Measurements from ENCODE around the gene AOAH. TPM values are rescaled to one million over a fixed set of nuclear protein-coding genes. Genes with fewer than 3 reads are reported as not detected.
"Not testable (repeated sequence)": the region's sequence is repeated elsewhere in the genome, so short reads cannot be mapped to it uniquely, and the experiment has no call there.

The AOAH gene
- total and polyA plus RNA-seq, 5 donors: 1.1 to 6.0 (median 4.4) TPM

DNA sequence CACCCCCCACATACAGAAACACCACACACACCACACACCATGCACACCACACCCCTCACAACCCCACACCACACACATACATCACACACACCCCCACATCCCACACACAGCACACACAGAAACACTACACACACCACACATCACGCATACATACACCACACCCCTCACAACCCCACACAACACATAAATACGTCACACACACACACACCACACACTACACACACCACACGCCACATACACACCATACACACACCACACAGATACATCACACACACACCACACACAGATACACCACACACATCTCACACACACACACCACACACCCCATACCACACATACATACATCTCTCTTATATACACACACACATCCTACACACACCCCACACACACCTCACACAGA is 208.4 kb downstream of the AOAH start:
- no peaks in the 10 kb centered on the region for H3K9me3 ChIP-seq (ENCODE audit: control insufficient read depth, low read length)
- no peak for DNase-seq
- H3K27me3 ChIP-seq (ENCODE audit: control insufficient read depth, insufficient read depth): no peaks in the 10 kb centered on the region
- no peaks in the 10 kb centered on the region for H3K4me1 ChIP-seq (ENCODE audit: control insufficient read depth, insufficient read depth, low read length)
- intact Hi-C loops (cut with DNase I): no loop called here
- H3K4me3 ChIP-seq (ENCODE audit: low read length): no peak overlapping the region
- no peak overlapping the region for H3K27ac ChIP-seq (ENCODE audit: low read length)
- WGBS: 94% methylated on average over 3 of the region's 3 CpGs
- no peak for ATAC-seq

DNA sequence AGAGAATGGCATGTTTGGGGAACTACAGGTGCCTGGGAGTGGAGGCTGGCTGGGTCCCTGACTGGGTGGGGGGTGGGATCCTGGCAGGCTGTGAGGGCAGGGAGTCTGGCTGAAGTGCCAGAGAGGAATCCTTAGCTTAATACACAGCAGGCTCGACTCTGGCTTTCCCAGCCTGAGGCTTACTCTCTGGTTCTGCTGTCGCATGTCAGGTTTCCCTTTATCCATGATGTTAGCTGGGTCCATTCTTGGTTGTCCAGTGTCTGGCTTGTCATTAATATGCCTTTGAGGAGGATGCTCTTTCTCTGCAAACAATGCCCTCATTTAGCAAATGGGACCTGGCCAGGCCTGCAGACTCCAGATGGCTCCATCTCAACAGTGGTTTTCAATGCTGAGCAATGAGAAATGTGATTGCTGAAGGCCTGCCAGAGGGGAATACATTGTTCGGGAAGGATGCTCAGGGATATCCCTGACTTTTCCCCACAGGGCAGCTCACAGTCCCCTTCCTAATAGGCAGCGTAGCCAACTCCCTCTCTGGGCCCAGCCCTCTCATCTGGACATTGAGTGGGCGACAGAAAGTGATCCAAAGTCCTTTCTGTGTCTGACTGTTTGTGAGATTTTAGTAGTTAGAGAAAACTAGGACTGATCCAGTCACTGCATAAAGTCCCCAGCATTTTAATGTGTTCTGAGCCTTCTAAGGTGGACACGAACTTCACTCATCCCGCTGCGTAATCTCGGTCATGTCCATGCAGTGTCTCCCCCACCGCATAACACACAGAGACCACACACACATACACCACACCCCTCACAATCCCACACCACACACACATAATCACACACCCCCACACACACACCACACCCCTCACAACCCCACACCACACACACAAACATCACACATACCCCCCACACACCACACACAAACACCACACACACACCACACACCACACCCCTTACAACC is 209.7 kb downstream of the AOAH start:
- intact Hi-C loops (cut with DNase I): no loop called here
- DNase-seq (no peak), ATAC-seq (no peak)
- H3K27me3 ChIP-seq (ENCODE audit: control insufficient read depth, insufficient read depth): no peaks in the 10 kb centered on the region
- WGBS: 88% methylated on average over 10 of the region's 10 CpGs
- H3K4me3 ChIP-seq (ENCODE audit: low read length): no peak overlapping the region
- H3K27ac ChIP-seq (ENCODE audit: low read length): no peak overlapping the region
- no peaks in the 10 kb centered on the region for H3K4me1 ChIP-seq (ENCODE audit: control insufficient read depth, insufficient read depth, low read length)
- H3K9me3 ChIP-seq (ENCODE audit: control insufficient read depth, low read length): no peaks in the 10 kb centered on the region

- H3K9me3 ChIP-seq (ENCODE audit: control insufficient read depth, low read length): no peaks in the 10 kb centered on the region
- H3K4me3 ChIP-seq (ENCODE audit: low read length): no peak overlapping the region
- 92% methylated on average over 10 of the region's 10 CpGs for WGBS
- H3K27ac ChIP-seq (ENCODE audit: low read length): no peak overlapping the region
- intact Hi-C loops (cut with DNase I): no loop called here
- H3K27me3 ChIP-seq (ENCODE audit: control insufficient read depth, insufficient read depth): no peaks in the 10 kb centered on the region
- ATAC-seq (no peak), DNase-seq (no peak)
- no peaks in the 10 kb centered on the region for H3K4me1 ChIP-seq (ENCODE audit: control insufficient read depth, insufficient read depth, low read length)
Observed at GRCh38 chr7:36513393-36513792, 210.9 kb downstream of the AOAH start.

DNA sequence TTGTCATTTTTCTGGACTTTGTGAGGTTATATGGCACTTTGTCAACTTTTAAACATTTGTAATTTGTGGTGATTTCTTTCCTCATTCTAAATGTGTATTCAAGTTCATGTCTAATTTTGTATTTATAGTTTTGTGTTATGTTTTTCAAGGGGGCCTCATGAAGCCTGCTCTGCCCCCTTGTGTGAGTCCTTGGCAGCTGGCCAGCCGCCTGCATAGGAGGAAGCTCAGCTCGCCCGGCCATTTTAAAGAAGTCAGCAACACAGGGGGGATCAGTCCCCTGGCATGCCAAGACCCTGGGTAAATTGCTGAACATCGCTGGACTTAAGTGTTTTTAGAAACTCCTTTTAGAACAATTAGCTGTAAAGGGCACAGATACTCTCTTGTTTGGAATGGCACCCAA is 211.7 kb downstream of the AOAH start:
- ATAC-seq: no peak
- Histone ChIP-seq H3K9me3 (ENCODE audit: control insufficient read depth, low read length) (no peaks in the 10 kb centered on the region), H3K4me1 (ENCODE audit: control insufficient read depth, insufficient read depth, low read length) (no peaks in the 10 kb centered on the region), H3K27ac (ENCODE audit: low read length) (no peak overlapping the region), H3K27me3 (ENCODE audit: control insufficient read depth, insufficient read depth) (no peaks in the 10 kb centered on the region), H3K4me3 (ENCODE audit: low read length) (no peak overlapping the region)
- intact Hi-C loops (cut with DNase I): no loop called here
- no peak for DNase-seq
- WGBS: 59% methylated on average over 4 of the region's 4 CpGs

DNA sequence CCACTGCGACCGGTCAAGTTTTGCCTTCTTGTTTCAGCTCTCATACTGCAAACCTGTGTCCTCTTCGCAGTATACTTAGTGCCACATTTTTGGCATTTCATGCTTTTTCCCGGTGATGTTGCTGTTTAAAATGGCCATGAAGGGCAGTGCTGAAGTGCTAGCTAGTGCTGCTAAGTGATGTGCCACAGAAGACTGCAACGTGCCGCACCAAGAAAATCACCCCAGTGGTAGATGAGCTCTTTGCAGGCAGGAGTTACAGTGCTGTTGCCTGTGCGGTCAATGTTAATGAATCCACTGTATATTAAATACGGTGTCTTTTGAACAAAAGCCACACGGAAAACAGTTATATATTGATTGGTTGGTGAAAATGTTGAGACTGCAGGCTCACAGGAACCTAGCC is 214.3 kb downstream of the AOAH start:
- Histone ChIP-seq H3K4me1 (ENCODE audit: control insufficient read depth, insufficient read depth, low read length) (no peaks in the 10 kb centered on the region), H3K27ac (ENCODE audit: low read length) (no peak overlapping the region), H3K9me3 (ENCODE audit: control insufficient read depth, low read length) (no peaks in the 10 kb centered on the region), H3K27me3 (ENCODE audit: control insufficient read depth, insufficient read depth) (no peaks in the 10 kb centered on the region), H3K4me3 (ENCODE audit: low read length) (no peak overlapping the region)
- no peak for DNase-seq
- ATAC-seq: no peak
- intact Hi-C loops (cut with DNase I): no loop called here
- WGBS: 80% methylated on average over 9 of the region's 9 CpGs

DNA sequence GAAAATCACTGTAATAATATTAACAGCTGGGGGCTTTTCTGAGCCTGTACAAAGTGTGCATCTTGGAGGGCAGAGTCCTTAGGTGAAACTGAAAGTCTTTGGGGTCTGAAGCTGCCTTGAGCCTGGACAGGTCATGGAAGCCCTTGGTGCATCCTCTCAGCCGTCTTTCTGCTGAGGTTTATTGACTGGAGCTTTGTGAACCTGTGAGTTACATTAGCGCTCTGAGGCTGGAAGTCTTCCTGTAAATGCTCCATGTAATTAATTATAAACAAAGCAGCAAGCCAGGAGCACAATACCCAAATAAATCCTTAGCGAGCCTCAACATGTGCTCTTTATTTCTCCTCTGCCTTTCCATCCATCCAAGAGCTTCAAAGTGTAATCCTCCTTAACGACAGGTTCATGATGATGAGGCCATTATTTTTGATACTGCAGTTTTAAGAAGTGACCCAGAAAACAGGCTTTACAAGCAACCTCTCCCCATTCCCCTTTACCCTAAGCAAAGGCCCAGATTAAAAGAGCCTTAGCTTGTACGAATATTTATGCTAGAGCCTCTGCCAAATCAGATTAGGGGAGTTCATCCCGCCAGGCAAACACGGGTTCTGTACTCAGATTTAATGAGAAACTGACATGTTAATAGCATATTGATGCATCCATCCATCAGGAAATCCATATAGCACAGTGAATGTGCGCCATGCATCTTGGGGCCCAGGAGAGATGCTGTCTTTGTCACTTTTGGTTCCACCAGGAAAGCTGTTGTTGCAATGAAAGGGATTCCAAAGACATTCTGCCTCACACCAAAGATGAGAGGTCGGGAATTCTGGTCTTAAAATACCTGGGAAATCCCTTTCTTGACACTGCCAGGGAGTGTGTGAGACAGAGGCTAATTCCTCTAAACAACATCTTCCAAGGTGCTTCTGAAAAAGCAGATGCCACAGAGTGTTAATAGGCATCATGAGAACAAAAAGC is 216.5 kb downstream of the AOAH start:
- Histone ChIP-seq H3K27me3 (ENCODE audit: control insufficient read depth, insufficient read depth) (no peaks in the 10 kb centered on the region), H3K4me1 (ENCODE audit: control insufficient read depth, insufficient read depth, low read length) (no peaks in the 10 kb centered on the region), H3K4me3 (ENCODE audit: low read length) (no peak overlapping the region), H3K27ac (ENCODE audit: low read length) (no peak overlapping the region), H3K9me3 (ENCODE audit: control insufficient read depth, low read length) (no peaks in the 10 kb centered on the region)
- 63% methylated on average over 9 of the region's 9 CpGs for WGBS
- intact Hi-C loops (cut with DNase I): no loop called here
- DNase-seq (no peak), ATAC-seq (no peak)

- Histone ChIP-seq H3K27ac (ENCODE audit: low read length) (no peak overlapping the region), H3K4me1 (ENCODE audit: control insufficient read depth, insufficient read depth, low read length) (no peaks in the 10 kb centered on the region), H3K27me3 (ENCODE audit: control insufficient read depth, insufficient read depth) (no peaks in the 10 kb centered on the region), H3K9me3 (ENCODE audit: control insufficient read depth, low read length) (no peaks in the 10 kb centered on the region), H3K4me3 (ENCODE audit: low read length) (no peak overlapping the region)
- DNase-seq (no peak), ATAC-seq (no peak)
- intact Hi-C loops (cut with DNase I): no loop called here
- WGBS: 94% methylated on average over 3 of the region's 3 CpGs
Observed at GRCh38 chr7:36506820-36507219, 217.5 kb downstream of the AOAH start.

- no peaks in the 10 kb centered on the region for H3K27me3 ChIP-seq (ENCODE audit: control insufficient read depth, insufficient read depth)
- 90% methylated on average over 7 of the region's 7 CpGs for WGBS
- no peaks in the 10 kb centered on the region for H3K4me1 ChIP-seq (ENCODE audit: control insufficient read depth, insufficient read depth, low read length)
- no peak overlapping the region for H3K27ac ChIP-seq (ENCODE audit: low read length)
- intact Hi-C loops (cut with DNase I): no loop called here
- no peak overlapping the region for H3K4me3 ChIP-seq (ENCODE audit: low read length)
- ATAC-seq (no peak), DNase-seq (no peak)
- no peaks in the 10 kb centered on the region for H3K9me3 ChIP-seq (ENCODE audit: control insufficient read depth, low read length)
Observed at GRCh38 chr7:36506130-36506798, 218.0 kb downstream of the AOAH start.

DNA sequence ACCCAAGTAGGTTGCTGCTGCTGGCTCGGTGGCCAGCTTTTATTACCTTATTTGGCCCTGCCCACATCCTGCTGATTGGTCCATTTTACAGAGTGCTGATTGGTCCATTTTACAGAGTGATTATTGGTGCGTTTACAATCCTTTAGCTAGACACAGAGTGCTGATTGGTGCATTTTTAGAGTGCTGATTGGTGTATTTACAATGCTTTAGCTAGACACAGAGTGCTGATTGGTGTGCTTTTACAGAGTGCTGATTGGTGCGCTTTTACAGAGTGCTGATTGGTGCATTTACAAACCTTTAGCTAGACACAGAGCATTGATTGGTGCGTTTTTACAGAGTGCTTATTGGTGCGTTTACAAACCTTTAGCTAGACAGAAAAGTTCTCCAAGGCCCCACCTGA is 219.7 kb downstream of the AOAH start:
- H3K27me3 ChIP-seq (ENCODE audit: control insufficient read depth, insufficient read depth); intact Hi-C loops (cut with DNase I); H3K4me1 ChIP-seq (ENCODE audit: control insufficient read depth, insufficient read depth, low read length); H3K27ac ChIP-seq (ENCODE audit: low read length); ATAC-seq; H3K4me3 ChIP-seq (ENCODE audit: low read length); DNase-seq; H3K9me3 ChIP-seq (ENCODE audit: control insufficient read depth, low read length): not testable (repeated sequence)
- 93% methylated on average over 5 of the region's 5 CpGs for WGBS

- H3K9me3 ChIP-seq (ENCODE audit: control insufficient read depth, low read length); H3K4me1 ChIP-seq (ENCODE audit: control insufficient read depth, insufficient read depth, low read length); ATAC-seq; intact Hi-C loops (cut with DNase I); H3K4me3 ChIP-seq (ENCODE audit: low read length); H3K27me3 ChIP-seq (ENCODE audit: control insufficient read depth, insufficient read depth); DNase-seq; H3K27ac ChIP-seq (ENCODE audit: low read length): not testable (repeated sequence)
- 96% methylated on average over 17 of the region's 17 CpGs for WGBS
Observed at GRCh38 chr7:36504216-36504615, 220.1 kb downstream of the AOAH start.
